Endothelial cell (in vitro differentiated cells): Measurements from ENCODE around the gene MBNL1. TPM values are rescaled to one million over a fixed set of nuclear protein-coding genes. Genes with fewer than 3 reads are reported as not detected.

ENCODE experiments used
- DNase-seq: peaks from one replicate; pipeline ENCODE4 v3.0.0; 2021; ENCODE audit warnings: low spot score
- H3K27ac Mint-ChIP-seq: one replicate; pipeline ENCODE4 v1.8.0; 2021; ENCODE audit warnings: mixed read lengths, inconsistent platforms; ENCODE audit not compliant: unreplicated experiment
- H3K27me3 Mint-ChIP-seq: one replicate; pipeline ENCODE4 v1.8.0; 2021; ENCODE audit warnings: mild to moderate bottlenecking, moderate library complexity, mixed read lengths, inconsistent platforms; ENCODE audit not compliant: unreplicated experiment
- H3K36me3 Mint-ChIP-seq: one replicate; pipeline ENCODE4 v1.8.0; 2021; ENCODE audit warnings: mild to moderate bottlenecking, low read depth, mixed read lengths, inconsistent platforms; ENCODE audit not compliant: unreplicated experiment
- H3K4me1 Mint-ChIP-seq: one replicate; pipeline ENCODE4 v1.8.0; 2021; ENCODE audit warnings: mild to moderate bottlenecking, mixed read lengths, inconsistent platforms; ENCODE audit not compliant: unreplicated experiment
- H3K4me3 Mint-ChIP-seq: one replicate; pipeline ENCODE4 v1.8.0; 2021; ENCODE audit warnings: mild to moderate bottlenecking, mixed read lengths, inconsistent platforms; ENCODE audit not compliant: unreplicated experiment
- H3K9me3 Mint-ChIP-seq: one replicate; pipeline ENCODE4 v1.8.0; 2021; ENCODE audit warnings: mixed read lengths, inconsistent platforms; ENCODE audit not compliant: unreplicated experiment
- CTCF ChIP-seq: fragments of 200-600 bp; sonication (generic); IDR thresholded peaks from one replicate; pipeline ENCODE4 v1.5.0; 2021; ENCODE audit warnings: antibody characterized with exemption; ENCODE audit not compliant: unreplicated experiment
- total RNA-seq: library from RNA; stranded (reverse); fragmentation: NEBNext Ultra II Directional; extraction: Animal tissue kit (Norgen Biotek cat#: 25700); gene quantifications from one replicate; pipeline ENCODE4 v1.2.1, GENCODE V29; 2021; ENCODE audit not compliant: unreplicated experiment

The MBNL1 gene
- total RNA-seq, 1 donor from 2014 or later, result 54.1 TPM

- Mint-ChIP-seq H3K27ac (no peak overlapping the region), H3K9me3 (no peaks in the 10 kb centered on the region), H3K36me3 (no peaks in the 10 kb centered on the region), H3K4me1 (peaks cover 25% of the 10 kb centered on the region), H3K4me3 (no peak overlapping the region), H3K27me3 (no peaks in the 10 kb centered on the region)
- DNase-seq, result no peak
- TF ChIP-seq CTCF, result no peak
Measured at GRCh38 chr3:152281133-152281713, 12.5 kb downstream of the MBNL1 start.

GRCh38 chr3:152282813-152283212, 14.1 kb downstream of the MBNL1 start:
- no peak for TF ChIP-seq CTCF
- Mint-ChIP-seq H3K27me3 (no peaks in the 10 kb centered on the region), H3K27ac (no peak overlapping the region), H3K9me3 (no peaks in the 10 kb centered on the region), H3K4me3 (no peak overlapping the region), H3K36me3 (no peaks in the 10 kb centered on the region), H3K4me1 (peaks cover 18% of the 10 kb centered on the region)
- DNase-seq, result no peak

- Mint-ChIP-seq H3K27ac (no peak overlapping the region), H3K9me3 (no peaks in the 10 kb centered on the region), H3K4me1 (peaks cover 14% of the 10 kb centered on the region), H3K36me3 (no peaks in the 10 kb centered on the region), H3K4me3 (no peak overlapping the region), H3K27me3 (no peaks in the 10 kb centered on the region)
- TF ChIP-seq CTCF, result no peak
- no peak for DNase-seq
Measured at GRCh38 chr3:152283492-152284381, 15.0 kb downstream of the MBNL1 start.

GRCh38 chr3:152284906-152285305, 16.2 kb downstream of the MBNL1 start:
- DNase-seq, result no peak
- Mint-ChIP-seq H3K27me3 (no peaks in the 10 kb centered on the region), H3K9me3 (no peaks in the 10 kb centered on the region), H3K36me3 (no peaks in the 10 kb centered on the region), H3K4me3 (no peak overlapping the region), H3K27ac (no peak overlapping the region), H3K4me1 (peaks cover 8% of the 10 kb centered on the region)
- no peak for TF ChIP-seq CTCF

GRCh38 chr3:152285509-152285908, 16.8 kb downstream of the MBNL1 start:
- H3K4me1 Mint-ChIP-seq, result peaks cover 8% of the 10 kb centered on the region
- H3K27me3 Mint-ChIP-seq, result no peaks in the 10 kb centered on the region

More at GRCh38 chr3:152285509-152285908, 16.8 kb downstream of the MBNL1 start:
- H3K4me3 Mint-ChIP-seq, result no peak overlapping the region
- DNase-seq, result no peak
- no peak overlapping the region for H3K27ac Mint-ChIP-seq
- no peaks in the 10 kb centered on the region for H3K9me3 Mint-ChIP-seq
- TF ChIP-seq CTCF, result no peak
- H3K36me3 Mint-ChIP-seq, result no peaks in the 10 kb centered on the region
